GM12891 (cell line): Measurements from ENCODE around the gene CHAD.
"Not testable (repeated sequence)": the region's sequence is repeated elsewhere in the genome, so short reads cannot be mapped to it uniquely, and the experiment has no call there.

Experiments
- DNase-seq: peaks from one replicate; pipeline ENCODE4 v3.0.0; 2011; ENCODE audit warnings: low spot score; ENCODE audit not compliant: insufficient read length
- FAIRE-seq: peaks from 2 replicates; lab custom pipeline; 2011; peaks lifted over from hg19 to GRCh38; lab: Jason Lieb, UNC
- PAX5 ChIP-seq: IDR thresholded peaks from 2 replicates; pipeline ENCODE4 v1.6.1; 2011; ENCODE audit warnings: low read length, moderate library complexity, mild to moderate bottlenecking; ENCODE audit not compliant: insufficient read depth, severe bottlenecking
- POLR2A ChIP-seq: IDR thresholded peaks from 2 replicates; pipeline ENCODE4 v1.6.1; 2011; ENCODE audit warnings: low read depth, low read length, control low read depth
- POLR2AphosphoS5 ChIP-seq: IDR thresholded peaks from 2 replicates; pipeline ENCODE4 v1.6.1; 2011; ENCODE audit warnings: low read depth, low read length, control low read depth
- POU2F2 ChIP-seq: IDR thresholded peaks from 2 replicates; pipeline ENCODE4 v1.6.1; 2011; ENCODE audit warnings: low read depth, mild to moderate bottlenecking, control low read depth, low read length, moderate library complexity
- SPI1 ChIP-seq: IDR thresholded peaks from 2 replicates; pipeline ENCODE4 v1.6.1; 2011; ENCODE audit warnings: low read depth, low read length, control low read depth
- TAF1 ChIP-seq: IDR thresholded peaks from 2 replicates; pipeline ENCODE4 v1.6.1; 2011; ENCODE audit warnings: low read depth, low read length, control low read depth

The CHAD gene

DNA sequence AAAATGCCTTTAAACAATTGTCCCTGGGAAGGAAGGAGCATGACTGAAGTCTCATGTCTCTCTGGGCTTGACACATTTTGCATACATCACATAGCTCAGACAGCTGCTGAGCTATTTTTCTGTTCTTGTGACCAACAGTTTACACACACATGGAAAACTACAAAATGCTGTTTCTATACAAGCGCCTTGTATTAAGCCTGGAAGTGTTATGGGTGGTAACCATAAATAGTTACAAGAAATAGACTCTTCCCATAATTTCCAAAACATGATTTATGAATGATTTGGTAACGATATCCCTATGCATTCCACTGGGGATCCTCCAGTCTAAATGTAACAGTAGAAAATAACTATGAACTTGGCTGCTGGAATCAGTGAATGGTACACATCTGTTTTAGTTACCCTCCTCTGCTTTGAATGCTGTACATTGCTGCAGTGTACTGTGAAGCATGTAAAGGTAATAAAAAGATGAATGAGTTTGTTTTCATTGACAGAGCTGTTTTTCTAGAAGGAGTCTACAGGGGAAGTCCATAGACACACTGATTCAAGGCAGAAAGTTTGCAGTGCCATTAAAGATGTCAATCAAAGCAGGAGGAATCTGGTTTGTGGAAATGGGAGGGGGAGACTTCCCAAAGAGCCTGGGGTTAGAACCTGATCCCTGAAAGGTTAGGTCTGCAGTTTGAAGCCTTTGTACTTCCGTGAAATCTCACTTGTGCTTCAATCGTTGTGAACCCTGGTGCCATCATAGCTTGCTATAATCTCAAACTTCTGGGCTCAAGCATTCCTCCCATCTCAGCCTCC is 37.7 kb downstream of the CHAD start:
- FAIRE-seq (no peak), DNase-seq (no peak)
- no peak for TF ChIP-seq TAF1
- no peak for TF ChIP-seq PAX5
- no peak for TF ChIP-seq POLR2AphosphoS5
- no peak for TF ChIP-seq POU2F2
- no peak for TF ChIP-seq POLR2A
- no peak for TF ChIP-seq SPI1

DNA sequence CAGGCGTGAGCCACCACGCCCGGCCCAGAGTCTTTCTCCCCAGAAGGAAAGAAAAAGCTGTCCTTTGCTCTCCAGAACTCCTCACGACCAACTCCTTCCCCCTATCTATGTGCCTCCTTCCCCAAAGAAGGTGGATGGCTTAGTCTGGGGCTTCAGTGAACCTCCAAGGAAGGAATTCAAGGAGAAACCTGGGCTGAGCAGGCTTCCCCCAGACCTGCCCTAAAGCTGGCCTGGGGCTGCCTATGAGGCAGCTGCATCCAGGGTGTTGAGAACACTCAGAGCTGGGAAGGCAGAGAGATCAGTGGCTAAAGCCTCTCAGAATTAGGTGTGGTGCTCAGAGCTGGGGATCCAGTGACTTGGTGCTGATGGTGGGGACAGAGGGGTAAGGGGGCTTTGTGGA is 38.9 kb downstream of the CHAD start:
- TF ChIP-seq TAF1 (no peak), SPI1 (no peak), POU2F2 (no peak), POLR2AphosphoS5 (no peak), PAX5 (no peak), POLR2A (no peak)
- FAIRE-seq (no peak), DNase-seq (no peak)

DNA sequence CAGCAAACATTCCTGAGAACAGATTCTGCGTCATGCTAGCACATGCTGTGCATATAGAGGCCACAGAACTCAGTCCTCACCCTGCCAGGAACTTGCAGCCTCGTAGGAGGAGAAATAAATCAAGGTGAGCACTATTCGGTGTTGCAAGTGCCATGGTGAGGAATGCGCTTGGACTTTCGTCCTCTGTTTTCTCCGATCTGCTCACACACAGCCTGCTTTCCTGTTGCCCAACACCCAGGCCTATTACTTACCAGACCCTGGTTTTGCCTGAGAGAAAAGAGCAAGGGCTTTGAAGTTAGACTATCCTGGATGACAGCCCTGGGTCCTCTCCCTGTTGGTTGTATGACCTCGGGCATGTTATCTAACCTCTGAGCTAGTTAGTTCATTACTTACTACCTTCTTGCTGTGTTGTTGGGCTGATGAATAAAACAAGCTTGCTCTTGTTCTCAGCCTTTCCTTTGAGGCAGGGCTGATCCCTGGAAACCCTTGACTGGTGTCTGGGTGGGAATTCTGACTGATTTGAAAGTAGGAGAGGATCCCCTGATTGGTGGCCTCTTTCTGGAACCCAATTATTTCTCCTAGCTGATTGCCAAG is 39.8 kb downstream of the CHAD start:
- no peak for DNase-seq
- no peak for FAIRE-seq
- TF ChIP-seq POU2F2: no peak
- TF ChIP-seq PAX5: no peak
- TF ChIP-seq SPI1: no peak
- no peak for TF ChIP-seq POLR2A
- no peak for TF ChIP-seq TAF1
- TF ChIP-seq POLR2AphosphoS5: no peak

DNA sequence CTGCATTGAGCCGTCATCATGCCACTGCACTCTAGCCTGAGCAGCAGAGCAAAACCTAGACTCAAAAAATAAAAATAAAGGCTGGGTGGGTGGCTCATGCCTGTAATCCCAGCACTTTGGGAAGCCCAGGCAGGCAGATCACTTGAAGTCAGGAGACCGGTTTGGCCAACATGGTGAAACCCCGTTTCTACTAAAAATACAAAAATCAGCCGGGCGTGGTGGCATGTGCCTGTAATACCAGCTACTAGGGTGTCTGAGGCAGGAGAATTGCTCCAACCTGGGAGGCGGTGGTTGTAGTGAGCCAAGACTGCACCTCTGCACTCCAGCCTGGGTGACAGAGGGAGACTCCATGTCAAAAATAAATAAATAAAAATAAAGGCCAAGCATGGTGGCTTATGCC is 40.6 kb downstream of the CHAD start:
- DNase-seq, FAIRE-seq: not testable (repeated sequence)

GRCh38 chr17:50426814-50427787 is 41.6 kb downstream of the CHAD start:
- no peak for TF ChIP-seq POLR2AphosphoS5
- TF ChIP-seq SPI1: no peak
- TF ChIP-seq TAF1: no peak
- TF ChIP-seq POLR2A: no peak
- no peak for TF ChIP-seq PAX5
- TF ChIP-seq POU2F2: no peak
- DNase-seq (no peak), FAIRE-seq (peak; percentile 78)

DNA sequence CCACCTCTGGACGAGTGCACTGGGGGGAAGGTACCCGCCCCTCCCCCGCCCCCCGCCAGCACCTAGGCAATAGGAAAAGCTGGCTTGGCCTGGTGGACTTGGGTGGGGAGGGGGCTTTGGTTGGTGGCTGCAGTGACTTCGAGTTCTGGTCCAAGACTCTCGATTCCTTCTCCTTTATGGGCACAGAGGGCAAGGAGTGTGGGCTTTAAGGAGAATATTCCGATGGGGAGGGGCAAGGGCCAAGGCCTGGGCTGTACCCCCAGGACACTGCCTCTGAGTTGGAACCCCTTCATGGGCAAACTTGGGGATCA is 42.3 kb downstream of the CHAD start:
- DNase-seq (no peak), FAIRE-seq (no peak)
- TF ChIP-seq SPI1 (no peak), POU2F2 (no peak), POLR2A (no peak), POLR2AphosphoS5 (no peak)

DNA sequence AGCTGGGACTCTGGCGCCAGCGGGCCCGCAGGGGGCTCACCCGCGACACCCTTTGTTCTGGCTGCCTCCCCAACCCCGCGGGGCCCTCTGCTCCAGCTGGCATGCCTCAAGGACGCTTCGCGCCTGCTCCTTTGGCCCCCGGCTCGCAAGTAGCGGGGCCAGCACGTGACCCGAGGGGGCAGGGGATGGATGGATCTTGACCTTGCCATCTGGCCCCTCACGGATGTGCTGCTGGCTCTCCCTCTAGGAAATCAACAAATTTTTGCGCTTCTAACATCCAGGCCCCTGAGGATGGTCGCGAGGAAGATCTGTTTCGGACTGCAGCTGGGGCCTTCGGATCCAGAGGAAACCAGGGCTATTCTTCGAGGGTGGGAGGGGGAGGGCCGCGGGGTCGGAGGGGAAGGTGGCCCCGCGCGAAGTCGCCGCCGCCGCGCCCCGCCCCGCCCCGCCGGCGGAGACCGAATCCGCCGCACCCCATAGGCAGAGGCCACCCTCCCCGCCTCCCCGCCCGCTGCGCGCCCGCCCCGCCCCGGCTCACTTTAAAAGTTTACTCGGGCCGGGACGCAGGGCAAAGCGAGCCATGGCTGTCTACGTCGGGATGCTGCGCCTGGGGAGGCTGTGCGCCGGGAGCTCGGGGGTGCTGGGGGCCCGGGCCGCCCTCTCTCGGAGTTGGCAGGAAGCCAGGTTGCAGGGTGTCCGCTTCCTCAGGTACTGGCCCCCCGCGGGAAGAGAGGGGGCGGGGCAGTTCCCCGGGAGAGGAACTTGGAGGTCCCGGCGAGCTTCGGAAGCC is 42.8 kb downstream of the CHAD start, which contains the start of gene ACSF2:
ACSF2 (plus strand) TSS at position 537 of the 790 bp plus-strand sequence; CDS start at position 581, 44 bp downstream.
- TF ChIP-seq PAX5 (no peak), POLR2AphosphoS5 (no peak), POU2F2 (no peak), TAF1 (no peak), POLR2A (no peak), SPI1 (no peak)
- FAIRE-seq: peak; percentile 75
- peak; percentile 80 for DNase-seq

DNA sequence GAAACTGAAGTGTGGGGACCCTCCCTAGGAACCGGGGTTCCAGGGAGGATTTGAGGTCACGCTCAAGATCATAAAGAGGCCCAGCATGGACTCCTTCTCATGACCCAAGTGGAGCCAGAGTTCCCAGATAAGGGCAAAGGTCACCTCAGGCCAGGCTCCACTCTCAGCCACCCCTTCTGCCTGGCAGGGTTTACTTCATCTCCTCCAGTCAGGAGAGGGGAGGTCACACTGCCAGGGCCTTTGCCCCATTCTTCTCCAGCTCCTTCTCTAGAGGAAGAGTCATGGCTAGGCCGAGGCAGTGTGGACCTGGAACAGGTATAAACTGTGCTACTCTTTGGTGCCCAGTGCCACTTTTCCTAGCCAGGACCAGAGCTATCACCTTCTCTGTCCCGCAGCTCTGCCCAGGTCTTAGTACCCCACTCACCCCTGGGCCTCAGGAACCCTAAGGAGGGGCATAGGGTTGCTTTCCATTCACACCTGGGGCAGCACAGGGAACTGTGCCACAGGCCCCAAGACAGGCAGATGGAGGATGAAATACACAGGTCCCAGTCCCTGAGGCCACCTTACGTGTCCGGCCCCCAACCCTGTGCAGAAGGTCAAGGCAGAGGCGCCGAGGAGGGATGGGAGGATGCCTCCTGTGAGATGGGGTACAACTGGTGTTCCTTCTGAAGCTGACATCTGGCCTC is 43.5 kb downstream of the CHAD start:
- DNase-seq (no peak), FAIRE-seq (no peak)
- TF ChIP-seq SPI1 (no peak), POLR2A (no peak), POLR2AphosphoS5 (no peak), POU2F2 (no peak), PAX5 (no peak), TAF1 (no peak)
